Muscle of arm (tissue), 12 donors: ENCODE measurements around the gene LRRTM1. TPM values are rescaled to one million over a fixed set of nuclear protein-coding genes. Genes with fewer than 3 reads are reported as not detected.

Source experiments
- DNase-seq: peaks from one replicate; pipeline ENCODE4 v3.0.0-alpha.2; 2013
- polyA plus RNA-seq, 12 donors: library from polyadenylated mRNA; unstranded; fragments of 120-200 nt; gene quantifications; one replicate each; pipeline ENCODE4 v1.2.1, GENCODE V29; 2013; ENCODE audit not compliant: insufficient read length in 12 of 12

Gene LRRTM1
- polyA plus RNA-seq, 12 donors, result 0.24 to 0.85 (median 0.51) TPM; not detected in 2

- no peak for DNase-seq
These were observed 1.3 kb downstream of the LRRTM1 start for GRCh38 chr2:80303006-80303908.

GRCh38 chr2:80302314-80303005 lies 2.1 kb downstream of the LRRTM1 start:
- no peak for DNase-seq

GRCh38 chr2:80302001-80302313 lies 2.6 kb downstream of the LRRTM1 start:
- no peak for DNase-seq

GRCh38 chr2:80300954-80301353 lies 3.6 kb downstream of the LRRTM1 start:
- no peak for DNase-seq

- no peak for DNase-seq
These were observed 4.2 kb downstream of the LRRTM1 start for GRCh38 chr2:80300346-80300745.

GRCh38 chr2:80299661-80300060 lies 4.9 kb downstream of the LRRTM1 start:
- no peak for DNase-seq

GRCh38 chr2:80298954-80299353 lies 5.6 kb downstream of the LRRTM1 start:
- no peak for DNase-seq

GRCh38 chr2:80293039-80293438 lies 11.5 kb downstream of the LRRTM1 start:
- no peak for DNase-seq

GRCh38 chr2:80292474-80292873 lies 12.1 kb downstream of the LRRTM1 start:
- no peak for DNase-seq

GRCh38 chr2:80291656-80292055 lies 12.9 kb downstream of the LRRTM1 start:
- DNase-seq, result no peak

GRCh38 chr2:80288576-80288975 lies 16.0 kb downstream of the LRRTM1 start:
- DNase-seq, result peak; percentile 54

- DNase-seq, result no peak
These were observed 23.5 kb downstream of the LRRTM1 start for GRCh38 chr2:80281049-80281448.

- no peak for DNase-seq
These were observed 24.0 kb downstream of the LRRTM1 start for GRCh38 chr2:80280598-80280997.

GRCh38 chr2:80269806-80270205 lies 34.7 kb downstream of the LRRTM1 start:
- no peak for DNase-seq

GRCh38 chr2:80266231-80266630 lies 38.3 kb downstream of the LRRTM1 start:
- no peak for DNase-seq

- no peak for DNase-seq
These were observed 45.3 kb downstream of the LRRTM1 start for GRCh38 chr2:80259292-80259691.

GRCh38 chr2:80258793-80259192 lies 45.8 kb downstream of the LRRTM1 start:
- no peak for DNase-seq

- no peak for DNase-seq
These were observed 46.2 kb downstream of the LRRTM1 start for GRCh38 chr2:80258341-80258740.

- DNase-seq, result no peak
These were observed 47.1 kb downstream of the LRRTM1 start for GRCh38 chr2:80257450-80257849.

GRCh38 chr2:80256782-80257167 lies 47.8 kb downstream of the LRRTM1 start:
- DNase-seq, result no peak

- DNase-seq, result no peak
These were observed 48.4 kb downstream of the LRRTM1 start for GRCh38 chr2:80255918-80256781.

- no peak for DNase-seq
These were observed 52.1 kb downstream of the LRRTM1 start for GRCh38 chr2:80252294-80252986.
